ENCODE results near the gene GIPR. TPM values are rescaled to one million over a fixed set of nuclear protein-coding genes. Genes with fewer than 3 reads are reported as not detected.
A peak's percentile ranks its signal among the peaks of the same experiment; 100 is the strongest.
"Not testable (repeated sequence)": the region's sequence is repeated elsewhere in the genome, so short reads cannot be mapped to it uniquely, and the experiment has no call there.

GIPR gene, protein sequence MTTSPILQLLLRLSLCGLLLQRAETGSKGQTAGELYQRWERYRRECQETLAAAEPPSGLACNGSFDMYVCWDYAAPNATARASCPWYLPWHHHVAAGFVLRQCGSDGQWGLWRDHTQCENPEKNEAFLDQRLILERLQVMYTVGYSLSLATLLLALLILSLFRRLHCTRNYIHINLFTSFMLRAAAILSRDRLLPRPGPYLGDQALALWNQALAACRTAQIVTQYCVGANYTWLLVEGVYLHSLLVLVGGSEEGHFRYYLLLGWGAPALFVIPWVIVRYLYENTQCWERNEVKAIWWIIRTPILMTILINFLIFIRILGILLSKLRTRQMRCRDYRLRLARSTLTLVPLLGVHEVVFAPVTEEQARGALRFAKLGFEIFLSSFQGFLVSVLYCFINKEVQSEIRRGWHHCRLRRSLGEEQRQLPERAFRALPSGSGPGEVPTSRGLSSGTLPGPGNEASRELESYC
- polyA plus RNA-seq (2014; cell fraction: cytosol; rRNA removed), result 0.53 and 2.0 TPM in 2 replicates
- 4.6 and 14.6 TPM in 2 replicates for polyA plus RNA-seq (2014; cell fraction: nucleus; rRNA removed)

GRCh38 chr19:45667620-45668341 lies at the start of gene GIPR:
Gene GIPR (plus strand): TSS chr19:45668221. CDS start chr19:45669521, 1,300 bp downstream.
- DNase-seq (ENCODE audit: low spot score), result no peak

GRCh38 chr19:45621389-45621788 lies 46.6 kb upstream of the GIPR start:
- DNase-seq (ENCODE audit: low spot score), result no peak

GRCh38 chr19:45621976-45622503 lies 46.0 kb upstream of the GIPR start:
- DNase-seq (ENCODE audit: low spot score), result no peak

DNA sequence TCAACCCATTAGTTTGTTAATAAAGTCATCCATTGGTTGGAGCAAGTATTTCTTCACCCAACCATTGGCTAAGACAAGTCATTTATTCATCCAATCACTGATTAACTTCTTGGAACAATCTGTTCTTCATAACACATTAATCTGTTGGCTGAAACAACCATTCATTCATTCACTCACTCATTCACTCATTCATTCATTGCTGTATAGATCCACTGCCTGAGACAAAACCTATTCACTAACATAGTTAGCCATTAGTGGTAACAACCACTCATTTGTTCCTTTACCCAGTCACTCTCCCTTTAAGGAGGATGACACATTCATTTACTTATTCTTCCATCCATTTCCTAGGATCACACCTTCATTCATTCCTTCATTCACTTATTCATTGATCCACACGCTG lies 44.0 kb upstream of the GIPR start:
- no peak for DNase-seq (ENCODE audit: low spot score)

GRCh38 chr19:45628219-45628618 lies 39.8 kb upstream of the GIPR start:
- DNase-seq (ENCODE audit: low spot score), result not testable (repeated sequence)

- no peak for DNase-seq (ENCODE audit: low spot score)
These were observed 38.3 kb upstream of the GIPR start for GRCh38 chr19:45629704-45630103.

- DNase-seq (ENCODE audit: low spot score), result no peak
These were observed 37.6 kb upstream of the GIPR start for GRCh38 chr19:45630463-45630862.

- no peak for DNase-seq (ENCODE audit: low spot score)
These were observed 35.4 kb upstream of the GIPR start for GRCh38 chr19:45632468-45633196.

DNA sequence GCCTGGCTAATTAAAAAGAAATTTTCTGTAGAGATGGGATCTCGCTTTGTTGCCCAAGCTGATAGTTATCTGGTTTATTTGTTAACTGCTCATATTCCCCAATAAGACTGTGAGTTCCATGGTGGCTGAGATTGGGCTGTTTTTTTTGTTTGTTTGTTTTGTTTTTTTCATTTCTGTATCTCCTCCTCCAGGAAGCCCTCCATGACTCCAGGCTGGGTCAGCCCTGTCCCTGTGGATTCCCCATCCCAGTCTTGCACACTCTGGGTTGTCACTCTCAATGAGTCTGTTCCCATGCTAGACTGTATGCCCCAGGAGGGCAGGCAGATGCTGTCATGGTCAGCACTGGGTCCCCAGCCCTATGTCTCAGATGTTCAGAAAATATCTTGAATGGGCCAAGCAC lies 31.7 kb upstream of the GIPR start:
- no peak for DNase-seq (ENCODE audit: low spot score)

GRCh38 chr19:45636902-45637301 lies 31.1 kb upstream of the GIPR start:
- no peak for DNase-seq (ENCODE audit: low spot score)

- no peak for DNase-seq (ENCODE audit: low spot score)
These were observed 29.9 kb upstream of the GIPR start for GRCh38 chr19:45637890-45638667.

GRCh38 chr19:45638930-45639729 lies 28.9 kb upstream of the GIPR start, which contains the start of gene EML2:
Gene EML2 (minus strand): TSS chr19:45639397. CDS start chr19:45639376, 21 bp downstream.
- DNase-seq (ENCODE audit: low spot score), result no peak

DNA sequence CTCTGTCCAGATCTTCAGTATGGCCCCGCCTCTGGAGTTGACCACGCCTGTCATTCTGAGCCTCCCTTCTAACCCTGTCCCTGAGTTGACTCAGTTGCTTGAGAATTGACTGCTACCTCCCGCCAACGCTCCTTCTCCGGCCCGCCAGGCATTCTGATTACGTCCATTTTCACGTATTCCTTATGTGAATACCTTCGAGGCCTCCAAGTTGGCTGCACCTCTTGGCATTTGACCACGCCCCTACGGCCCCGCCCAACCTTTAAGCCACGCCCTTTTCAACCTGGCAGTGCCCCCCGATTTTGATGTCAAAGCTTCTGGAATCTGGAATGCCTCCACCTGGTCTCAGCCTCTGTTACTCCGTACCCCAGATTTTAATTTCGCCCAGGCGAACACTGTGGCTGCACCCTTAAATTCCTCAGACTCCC lies 27.2 kb upstream of the GIPR start:
- no peak for DNase-seq (ENCODE audit: low spot score)

- DNase-seq (ENCODE audit: low spot score), result no peak
These were observed 26.5 kb upstream of the GIPR start for GRCh38 chr19:45641274-45642105.

DNA sequence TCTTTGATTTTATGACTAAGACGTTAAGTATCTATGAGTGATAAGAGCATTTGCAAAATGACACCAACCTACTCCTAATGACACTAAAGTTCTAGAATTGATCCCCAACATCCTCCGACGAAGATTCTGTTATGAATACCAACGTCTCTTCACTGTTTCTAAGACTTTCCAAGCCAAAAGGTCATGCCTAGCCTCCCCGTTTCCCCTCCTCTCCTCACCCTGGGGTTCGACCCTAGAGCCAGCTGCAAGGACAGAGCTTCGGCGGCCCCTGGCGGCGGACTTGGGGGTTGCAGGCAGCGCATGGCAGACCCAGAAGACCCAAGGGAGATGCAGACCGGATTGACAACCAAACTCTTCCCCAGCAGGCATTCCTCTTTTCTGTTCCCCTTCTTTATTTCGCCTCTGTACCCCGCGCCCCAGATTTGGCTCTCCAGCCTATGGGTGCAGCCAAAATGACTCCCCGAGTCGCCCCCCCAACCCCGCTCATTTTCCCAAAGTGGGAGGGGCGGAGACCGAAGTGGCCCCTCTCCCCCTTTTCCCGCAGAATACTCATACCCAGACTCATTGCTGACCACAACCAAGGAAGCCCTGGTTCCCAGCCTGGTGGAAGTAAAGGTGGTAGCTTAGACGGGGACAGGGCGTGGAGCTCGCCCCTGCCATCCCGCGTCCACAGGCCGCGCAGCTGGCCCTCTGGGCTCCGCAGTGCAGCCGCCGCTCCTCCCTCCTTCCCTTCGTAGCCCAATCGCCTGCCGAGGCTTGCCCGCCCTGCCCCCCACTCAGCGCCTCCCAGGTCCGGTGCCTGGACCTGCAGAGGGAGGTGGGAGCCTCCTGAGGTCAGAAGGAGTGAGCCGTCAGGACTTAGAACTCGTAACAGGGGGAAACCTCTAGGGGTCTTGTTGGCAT lies 24.7 kb upstream of the GIPR start:
- peak; percentile 85 for DNase-seq (ENCODE audit: low spot score)

- no peak for DNase-seq (ENCODE audit: low spot score)
These were observed 23.9 kb upstream of the GIPR start for GRCh38 chr19:45643927-45644771.

GRCh38 chr19:45645068-45645630 lies 22.9 kb upstream of the GIPR start:
- DNase-seq (ENCODE audit: low spot score), result no peak
